ENCODE measurements around the gene CRYBA2.

The CRYBA2 gene

GRCh38 chr2:218960309-218961165 is 32.7 kb downstream of the CRYBA2 start:
- Mint-ChIP-seq H3K27me3 (peaks cover 89% of the 10 kb centered on the region), H3K27ac (ENCODE audit: low read depth) (no peak overlapping the region), H3K36me3 (ENCODE audit: insufficient read depth) (peaks cover 3% of the 10 kb centered on the region), H3K4me3 (peak overlapping the region; percentile 61), H3K9me3 (no peaks in the 10 kb centered on the region), H3K4me1 (peaks cover 20% of the 10 kb centered on the region)
- DNase-seq (ENCODE audit: low spot score in 2 of 2) (no peak), ATAC-seq (replicated peaks; ENCODE audit: extremely low read depth, poor library complexity, severe bottlenecking) (no peak)

- peaks cover 89% of the 10 kb centered on the region for H3K27me3 Mint-ChIP-seq
- H3K27ac Mint-ChIP-seq (ENCODE audit: low read depth), result no peak overlapping the region
- no peaks in the 10 kb centered on the region for H3K9me3 Mint-ChIP-seq
- no peak for ATAC-seq (replicated peaks; ENCODE audit: extremely low read depth, poor library complexity, severe bottlenecking)
- H3K36me3 Mint-ChIP-seq (ENCODE audit: insufficient read depth), result peaks cover 3% of the 10 kb centered on the region
- H3K4me3 Mint-ChIP-seq, result peak overlapping the region; percentile 67
- peaks cover 20% of the 10 kb centered on the region for H3K4me1 Mint-ChIP-seq
- DNase-seq (ENCODE audit: low spot score in 2 of 2), result no peak
Measured at GRCh38 chr2:218959761-218960308, 33.4 kb downstream of the CRYBA2 start.

- no peaks in the 10 kb centered on the region for H3K9me3 Mint-ChIP-seq
Measured at GRCh38 chr2:218959141-218959731, 34.0 kb downstream of the CRYBA2 start, which contains the start of gene CDK5R2. TSS of gene CDK5R2 (plus strand) at chr2:218959666. CDS start at chr2:218959821, 155 bp downstream.

GRCh38 chr2:218958276-218958675 is 34.9 kb downstream of the CRYBA2 start:
- H3K36me3 Mint-ChIP-seq (ENCODE audit: insufficient read depth), result peaks cover 3% of the 10 kb centered on the region

More at GRCh38 chr2:218959141-218959731, 34.0 kb downstream of the CRYBA2 start, which contains the start of gene CDK5R2:
- Mint-ChIP-seq H3K27ac (ENCODE audit: low read depth) (no peak within 1 kb of the TSS), H3K27me3 (peaks cover 89% of the 10 kb centered on the region), H3K4me1 (peaks cover 20% of the 10 kb centered on the region), H3K4me3 (peak within 1 kb of the TSS; percentile 67), H3K36me3 (ENCODE audit: insufficient read depth) (peaks cover 3% of the 10 kb centered on the region)
- ATAC-seq (replicated peaks; ENCODE audit: extremely low read depth, poor library complexity, severe bottlenecking) (peak; percentile 77), DNase-seq (ENCODE audit: low spot score in 2 of 2) (peak in 1 of 2 donors; percentile 51)

GRCh38 chr2:218957671-218958070 is 35.6 kb downstream of the CRYBA2 start:
- H3K27ac Mint-ChIP-seq (ENCODE audit: low read depth), result no peak overlapping the region
- H3K36me3 Mint-ChIP-seq (ENCODE audit: insufficient read depth), result peaks cover 3% of the 10 kb centered on the region

More at GRCh38 chr2:218958276-218958675, 34.9 kb downstream of the CRYBA2 start:
- Mint-ChIP-seq H3K4me3 (peak overlapping the region; percentile 67), H3K27ac (ENCODE audit: low read depth) (no peak overlapping the region), H3K27me3 (peaks cover 88% of the 10 kb centered on the region), H3K4me1 (peaks cover 14% of the 10 kb centered on the region), H3K9me3 (no peaks in the 10 kb centered on the region)
- DNase-seq (ENCODE audit: low spot score in 2 of 2) (no peak), ATAC-seq (replicated peaks; ENCODE audit: extremely low read depth, poor library complexity, severe bottlenecking) (no peak)

GRCh38 chr2:218956039-218956438 is 37.2 kb downstream of the CRYBA2 start:
- H3K27ac Mint-ChIP-seq (ENCODE audit: low read depth), result no peak overlapping the region
- peaks cover 84% of the 10 kb centered on the region for H3K27me3 Mint-ChIP-seq
- H3K9me3 Mint-ChIP-seq, result no peaks in the 10 kb centered on the region
- no peak overlapping the region for H3K4me3 Mint-ChIP-seq
- DNase-seq (ENCODE audit: low spot score in 2 of 2) (no peak), ATAC-seq (replicated peaks; ENCODE audit: extremely low read depth, poor library complexity, severe bottlenecking) (no peak)
- H3K36me3 Mint-ChIP-seq (ENCODE audit: insufficient read depth), result no peaks in the 10 kb centered on the region
- H3K4me1 Mint-ChIP-seq, result peaks cover 9% of the 10 kb centered on the region

More at GRCh38 chr2:218957671-218958070, 35.6 kb downstream of the CRYBA2 start:
- Mint-ChIP-seq H3K4me3 (peak overlapping the region; percentile 67), H3K27me3 (peaks cover 88% of the 10 kb centered on the region), H3K4me1 (peaks cover 14% of the 10 kb centered on the region), H3K9me3 (no peaks in the 10 kb centered on the region)
- ATAC-seq (replicated peaks; ENCODE audit: extremely low read depth, poor library complexity, severe bottlenecking) (no peak), DNase-seq (ENCODE audit: low spot score in 2 of 2) (no peak)

- Mint-ChIP-seq H3K36me3 (ENCODE audit: insufficient read depth) (no peaks in the 10 kb centered on the region), H3K27ac (ENCODE audit: low read depth) (no peak overlapping the region), H3K27me3 (peaks cover 85% of the 10 kb centered on the region), H3K4me1 (peaks cover 6% of the 10 kb centered on the region), H3K9me3 (no peaks in the 10 kb centered on the region), H3K4me3 (no peak overlapping the region)
- DNase-seq (ENCODE audit: low spot score in 2 of 2) (no peak), ATAC-seq (replicated peaks; ENCODE audit: extremely low read depth, poor library complexity, severe bottlenecking) (no peak)
Measured at GRCh38 chr2:218954541-218955300, 38.5 kb downstream of the CRYBA2 start.

- H3K4me1 Mint-ChIP-seq, result no peaks in the 10 kb centered on the region
- H3K36me3 Mint-ChIP-seq (ENCODE audit: insufficient read depth), result no peaks in the 10 kb centered on the region
- H3K4me3 Mint-ChIP-seq, result no peak overlapping the region
- no peak for ATAC-seq (replicated peaks; ENCODE audit: extremely low read depth, poor library complexity, severe bottlenecking)
- H3K27ac Mint-ChIP-seq (ENCODE audit: low read depth), result no peak overlapping the region
- no peak for DNase-seq (ENCODE audit: low spot score in 2 of 2)
- peaks cover 82% of the 10 kb centered on the region for H3K27me3 Mint-ChIP-seq
- no peaks in the 10 kb centered on the region for H3K9me3 Mint-ChIP-seq
Measured at GRCh38 chr2:218953366-218953954, 39.8 kb downstream of the CRYBA2 start.

GRCh38 chr2:218952160-218952559 is 41.1 kb downstream of the CRYBA2 start:
- no peak overlapping the region for H3K4me3 Mint-ChIP-seq
- H3K27ac Mint-ChIP-seq (ENCODE audit: low read depth), result no peak overlapping the region
- no peaks in the 10 kb centered on the region for H3K4me1 Mint-ChIP-seq
- peaks cover 82% of the 10 kb centered on the region for H3K27me3 Mint-ChIP-seq
- H3K36me3 Mint-ChIP-seq (ENCODE audit: insufficient read depth), result no peaks in the 10 kb centered on the region
- DNase-seq (ENCODE audit: low spot score in 2 of 2), result no peak
- ATAC-seq (replicated peaks; ENCODE audit: extremely low read depth, poor library complexity, severe bottlenecking), result no peak
- H3K9me3 Mint-ChIP-seq, result no peaks in the 10 kb centered on the region

GRCh38 chr2:218946621-218947020 is 46.6 kb downstream of the CRYBA2 start:
- no peak for ATAC-seq (replicated peaks; ENCODE audit: extremely low read depth, poor library complexity, severe bottlenecking)

GRCh38 chr2:218944759-218945404 is 48.3 kb downstream of the CRYBA2 start:
- Mint-ChIP-seq H3K9me3 (no peaks in the 10 kb centered on the region), H3K36me3 (ENCODE audit: insufficient read depth) (peaks cover 3% of the 10 kb centered on the region), H3K27me3 (peaks cover 86% of the 10 kb centered on the region), H3K27ac (ENCODE audit: low read depth) (no peak overlapping the region), H3K4me1 (no peaks in the 10 kb centered on the region), H3K4me3 (no peak overlapping the region)
- ATAC-seq (replicated peaks; ENCODE audit: extremely low read depth, poor library complexity, severe bottlenecking), result no peak
- no peak for DNase-seq (ENCODE audit: low spot score in 2 of 2)

More at GRCh38 chr2:218946621-218947020, 46.6 kb downstream of the CRYBA2 start:
- H3K36me3 Mint-ChIP-seq (ENCODE audit: insufficient read depth), result peaks cover 3% of the 10 kb centered on the region
- no peak overlapping the region for H3K4me3 Mint-ChIP-seq
- no peak overlapping the region for H3K27ac Mint-ChIP-seq (ENCODE audit: low read depth)
- no peaks in the 10 kb centered on the region for H3K4me1 Mint-ChIP-seq
- peaks cover 78% of the 10 kb centered on the region for H3K27me3 Mint-ChIP-seq
- no peaks in the 10 kb centered on the region for H3K9me3 Mint-ChIP-seq
- no peak for DNase-seq (ENCODE audit: low spot score in 2 of 2)
